Ovary (tissue), 3 donors: ENCODE results near the gene ABHD16A.

Source experiments
- EP300 ChIP-seq: sonication (generic); formaldehyde crosslinking; IDR thresholded peaks from one replicate; pipeline ENCODE4 v1.6.1; 2017; ENCODE audit warnings: antibody characterized with exemption
- POLR2A ChIP-seq: fragments of 450-650 bp; IDR thresholded peaks from one replicate; pipeline ENCODE4 v1.6.1; 2017; ENCODE audit warnings: antibody characterized with exemption, mild to moderate bottlenecking, moderate library complexity
- TF ChIP-seq, protein P1 (sequence below), 3 donors: fragments of 450-650 bp in 2 of 3; fragments of 200-600 bp in 1 of 3; IDR thresholded peaks; one replicate each; pipeline versions ENCODE4 v1.5.1 to v1.8.0; 2016 to 2022; ENCODE audit warnings: antibody characterized with exemption in 3 of 3, mild to moderate bottlenecking in 1 of 3
- donor health status: DM: no; HTN: no; CAD: no.

DNA sequence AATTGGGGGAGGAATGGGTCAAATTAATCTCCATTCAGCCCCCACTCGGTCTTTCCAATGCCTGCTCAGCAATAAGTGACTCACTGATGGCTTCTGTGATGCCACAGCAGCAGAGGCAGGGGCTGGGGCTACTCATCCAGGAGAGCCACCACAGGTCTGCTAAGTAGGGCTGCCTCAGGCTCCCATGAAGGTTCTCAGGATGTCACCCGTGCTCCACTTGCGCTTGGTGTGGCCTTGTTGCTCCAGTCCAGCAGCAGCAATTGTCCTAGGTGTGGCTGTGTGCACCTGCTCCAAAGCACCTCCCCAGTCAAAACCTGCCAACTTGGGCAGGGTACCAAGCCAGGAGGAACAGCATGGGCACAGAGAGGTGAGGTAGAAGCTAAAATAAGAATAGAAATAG lies 19.0 kb upstream of the ABHD16A start:
- TF ChIP-seq EP300 (no peak), POLR2A (no peak)
- TF ChIP-seq, protein P1, sequence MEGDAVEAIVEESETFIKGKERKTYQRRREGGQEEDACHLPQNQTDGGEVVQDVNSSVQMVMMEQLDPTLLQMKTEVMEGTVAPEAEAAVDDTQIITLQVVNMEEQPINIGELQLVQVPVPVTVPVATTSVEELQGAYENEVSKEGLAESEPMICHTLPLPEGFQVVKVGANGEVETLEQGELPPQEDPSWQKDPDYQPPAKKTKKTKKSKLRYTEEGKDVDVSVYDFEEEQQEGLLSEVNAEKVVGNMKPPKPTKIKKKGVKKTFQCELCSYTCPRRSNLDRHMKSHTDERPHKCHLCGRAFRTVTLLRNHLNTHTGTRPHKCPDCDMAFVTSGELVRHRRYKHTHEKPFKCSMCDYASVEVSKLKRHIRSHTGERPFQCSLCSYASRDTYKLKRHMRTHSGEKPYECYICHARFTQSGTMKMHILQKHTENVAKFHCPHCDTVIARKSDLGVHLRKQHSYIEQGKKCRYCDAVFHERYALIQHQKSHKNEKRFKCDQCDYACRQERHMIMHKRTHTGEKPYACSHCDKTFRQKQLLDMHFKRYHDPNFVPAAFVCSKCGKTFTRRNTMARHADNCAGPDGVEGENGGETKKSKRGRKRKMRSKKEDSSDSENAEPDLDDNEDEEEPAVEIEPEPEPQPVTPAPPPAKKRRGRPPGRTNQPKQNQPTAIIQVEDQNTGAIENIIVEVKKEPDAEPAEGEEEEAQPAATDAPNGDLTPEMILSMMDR (IDR thresholded peaks at IDR 0.05), result no peak
